ENCODE data around the gene PPM1H. TPM values are rescaled to one million over a fixed set of nuclear protein-coding genes. Genes with fewer than 3 reads are reported as not detected.

Gene PPM1H
- total RNA-seq, 1 donor from 2014 or later = 8.5 TPM

DNA sequence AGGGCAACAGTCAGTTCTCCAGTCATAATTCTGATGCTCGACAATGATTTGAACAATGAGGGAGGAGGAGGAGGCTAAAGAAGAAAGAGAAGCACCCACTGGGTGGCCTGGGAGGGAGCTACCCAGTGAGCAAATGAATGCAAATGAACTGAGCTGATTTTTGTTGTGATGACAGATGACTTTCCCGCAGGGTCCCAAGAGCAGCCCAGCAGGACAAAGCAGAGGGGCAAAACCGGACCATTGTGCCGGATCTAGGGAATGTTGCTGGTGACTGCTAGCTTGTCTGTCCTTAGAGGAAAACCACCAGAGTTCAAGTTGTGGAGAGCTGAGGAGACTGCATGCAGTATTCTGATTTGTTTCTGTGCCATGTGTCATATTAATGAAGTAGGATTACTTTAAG is 305.5 kb downstream of the PPM1H start:
- ATAC-seq (no peak), DNase-seq (no peak)
- intact Hi-C loops (cut with micrococcal nuclease) = no loop called here

- no peak for DNase-seq
- intact Hi-C loops (cut with micrococcal nuclease) = no loop called here
- no peak for ATAC-seq
Measured at GRCh38 chr12:62627181-62627580, 307.8 kb downstream of the PPM1H start.

DNA sequence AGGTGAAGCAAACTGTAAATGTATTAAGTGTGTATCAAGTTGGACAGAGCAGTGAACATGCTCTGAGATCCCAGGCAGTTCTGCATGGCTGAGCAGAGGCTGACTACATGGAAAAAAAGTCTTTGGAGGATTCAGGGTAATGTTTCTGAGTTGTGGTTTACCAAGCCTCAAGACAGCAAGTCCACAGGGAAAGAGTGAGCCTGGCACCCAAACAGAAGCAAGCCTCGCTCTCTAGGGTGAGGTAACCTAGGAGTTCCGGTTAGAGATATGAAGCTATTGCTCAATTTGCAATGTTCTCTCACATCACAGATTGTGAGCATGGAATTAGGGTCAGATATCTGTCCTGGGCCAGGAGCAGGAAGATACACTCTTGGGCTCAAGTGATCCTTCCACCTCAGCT is 309.7 kb downstream of the PPM1H start:
- intact Hi-C loops (cut with micrococcal nuclease) = no loop called here
- DNase-seq (peak; percentile 32), ATAC-seq (peak; percentile 77)

DNA sequence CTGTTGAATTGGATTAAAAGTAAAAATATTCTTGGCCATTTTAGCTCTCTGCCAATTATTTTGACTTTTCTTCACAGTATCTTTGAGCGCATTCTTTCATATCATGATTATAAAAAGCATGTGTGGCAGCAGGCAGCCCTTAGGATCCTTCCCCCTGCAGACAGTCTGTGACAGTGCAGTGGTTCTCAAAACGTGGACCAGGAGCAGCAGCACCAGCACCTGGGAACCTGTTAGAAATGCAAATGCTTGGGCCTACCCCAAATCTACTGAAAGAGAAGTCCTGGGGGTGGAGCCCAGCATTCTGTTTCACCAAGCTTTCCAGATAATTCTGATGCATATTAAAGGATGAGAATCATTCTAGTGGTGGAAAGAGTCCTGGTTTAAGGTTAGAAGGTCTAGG is 312.8 kb downstream of the PPM1H start:
- ATAC-seq = no peak
- no peak for DNase-seq

GRCh38 chr12:62621101-62621638 is 313.8 kb downstream of the PPM1H start:
- no peak for ATAC-seq
- DNase-seq = no peak
- intact Hi-C loops (cut with micrococcal nuclease) = no loop called here

More for the DNA sequence above, 312.8 kb downstream of the PPM1H start:
- intact Hi-C loops (cut with micrococcal nuclease) = no loop called here

DNA sequence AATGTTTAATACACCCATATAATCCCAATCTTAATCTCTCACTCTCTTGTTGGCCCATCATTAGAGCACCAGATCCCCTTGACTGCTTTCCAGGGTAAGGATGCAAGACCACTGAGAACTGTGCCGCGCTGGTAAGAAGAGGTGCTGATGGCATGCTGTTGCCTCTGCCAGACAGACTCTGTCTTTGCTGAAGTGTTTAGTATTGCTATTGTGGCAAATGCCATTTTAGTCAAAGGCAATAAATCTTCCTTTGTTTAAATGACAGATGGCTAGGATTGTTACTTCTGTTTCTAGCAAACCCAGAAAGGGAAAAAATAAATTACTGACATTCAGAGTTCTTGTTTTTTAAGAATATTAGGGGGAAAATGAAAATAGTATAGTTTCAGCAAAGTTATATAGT is 316.0 kb downstream of the PPM1H start:
- DNase-seq (no peak), ATAC-seq (no peak)
- intact Hi-C loops (cut with micrococcal nuclease) = no loop called here

DNA sequence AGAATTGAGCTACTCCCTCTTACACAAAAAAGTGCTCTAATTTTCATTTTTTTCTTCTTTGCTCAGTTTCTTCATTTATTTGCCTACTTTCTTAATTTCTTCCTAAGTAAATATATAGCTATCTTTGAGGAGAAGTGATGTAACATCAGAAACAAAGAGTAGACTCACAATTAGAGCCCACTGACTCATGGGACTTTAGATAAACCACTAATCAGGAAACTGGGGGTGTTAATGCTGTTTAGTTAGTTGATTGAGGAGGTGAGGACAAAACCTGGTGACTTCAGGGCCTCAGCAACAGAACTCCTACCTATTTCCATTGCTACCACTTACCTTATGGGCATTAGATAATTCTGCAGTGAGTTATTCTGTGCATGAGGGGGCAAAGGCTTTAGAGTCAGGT is 316.6 kb downstream of the PPM1H start:
- ATAC-seq (no peak), DNase-seq (no peak)
- intact Hi-C loops (cut with micrococcal nuclease) = no loop called here

GRCh38 chr12:62613081-62613480 is 321.9 kb downstream of the PPM1H start:
- intact Hi-C loops (cut with micrococcal nuclease) = no loop called here
- ATAC-seq (no peak), DNase-seq (no peak)

DNA sequence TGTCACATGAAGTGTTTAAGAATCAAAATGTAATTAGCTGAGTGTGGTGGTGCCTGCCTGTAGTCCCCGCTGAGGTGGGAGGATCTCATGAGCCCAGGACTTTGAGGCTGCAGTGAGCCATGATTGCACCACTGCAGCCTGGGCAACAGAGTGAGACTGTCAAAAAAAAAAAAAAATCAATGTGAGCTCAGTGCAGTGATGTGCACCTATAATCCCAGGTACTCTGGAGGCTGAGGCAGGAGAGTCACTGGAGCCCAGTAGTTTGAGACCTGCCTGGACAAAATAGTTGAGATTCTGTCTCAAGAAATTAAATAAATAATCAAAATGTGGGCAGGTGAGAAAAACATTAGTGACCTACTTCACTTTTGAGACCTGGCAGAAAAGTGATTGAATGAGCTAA is 328.3 kb downstream of the PPM1H start:
- ATAC-seq (no peak), DNase-seq (no peak)
- intact Hi-C loops (cut with micrococcal nuclease) = no loop called here

- DNase-seq (no peak), ATAC-seq (no peak)
- intact Hi-C loops (cut with micrococcal nuclease) = no loop called here
Measured at GRCh38 chr12:62605981-62606380, 329.0 kb downstream of the PPM1H start.

GRCh38 chr12:62604871-62605270 is 330.1 kb downstream of the PPM1H start:
- ATAC-seq (no peak), DNase-seq (no peak)
- intact Hi-C loops (cut with micrococcal nuclease) = no loop called here

DNA sequence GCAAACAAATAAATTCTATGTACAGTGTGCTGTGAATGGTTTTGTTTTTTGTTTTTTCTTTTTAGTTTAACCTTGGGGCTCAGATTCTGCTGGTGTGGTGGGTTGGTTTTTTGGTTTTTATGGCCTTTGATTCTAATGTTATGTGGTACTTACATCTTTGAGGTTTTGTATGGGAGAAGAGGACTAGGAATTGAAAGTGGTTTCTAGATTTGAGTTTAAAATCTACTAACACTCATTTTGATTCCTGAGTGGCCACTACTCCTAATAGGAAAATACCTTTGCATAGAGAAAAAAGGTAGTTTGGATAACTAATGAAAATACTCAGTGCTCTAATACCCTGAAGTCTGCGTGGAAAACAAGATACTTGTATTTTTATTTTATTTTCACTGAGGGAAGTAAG is 330.6 kb downstream of the PPM1H start:
- intact Hi-C loops (cut with micrococcal nuclease) = no loop called here
- DNase-seq (no peak), ATAC-seq (no peak)

DNA sequence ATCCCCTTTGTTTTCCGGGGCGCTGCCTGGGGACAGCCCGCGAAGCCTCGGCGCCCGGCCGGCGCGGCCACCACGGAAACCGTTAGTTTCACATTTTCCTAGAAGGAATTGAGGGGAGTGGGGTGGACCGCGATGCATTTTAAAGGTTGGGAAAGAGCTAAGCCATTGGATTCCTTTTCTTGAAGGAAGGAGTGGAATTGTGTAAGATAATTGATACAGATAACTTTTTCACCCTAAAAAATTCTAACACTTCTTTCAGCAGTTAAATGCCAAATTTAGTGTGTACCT is 331.2 kb downstream of the PPM1H start:
- DNase-seq (no peak), ATAC-seq (no peak)
- intact Hi-C loops (cut with micrococcal nuclease) = no loop called here

DNA sequence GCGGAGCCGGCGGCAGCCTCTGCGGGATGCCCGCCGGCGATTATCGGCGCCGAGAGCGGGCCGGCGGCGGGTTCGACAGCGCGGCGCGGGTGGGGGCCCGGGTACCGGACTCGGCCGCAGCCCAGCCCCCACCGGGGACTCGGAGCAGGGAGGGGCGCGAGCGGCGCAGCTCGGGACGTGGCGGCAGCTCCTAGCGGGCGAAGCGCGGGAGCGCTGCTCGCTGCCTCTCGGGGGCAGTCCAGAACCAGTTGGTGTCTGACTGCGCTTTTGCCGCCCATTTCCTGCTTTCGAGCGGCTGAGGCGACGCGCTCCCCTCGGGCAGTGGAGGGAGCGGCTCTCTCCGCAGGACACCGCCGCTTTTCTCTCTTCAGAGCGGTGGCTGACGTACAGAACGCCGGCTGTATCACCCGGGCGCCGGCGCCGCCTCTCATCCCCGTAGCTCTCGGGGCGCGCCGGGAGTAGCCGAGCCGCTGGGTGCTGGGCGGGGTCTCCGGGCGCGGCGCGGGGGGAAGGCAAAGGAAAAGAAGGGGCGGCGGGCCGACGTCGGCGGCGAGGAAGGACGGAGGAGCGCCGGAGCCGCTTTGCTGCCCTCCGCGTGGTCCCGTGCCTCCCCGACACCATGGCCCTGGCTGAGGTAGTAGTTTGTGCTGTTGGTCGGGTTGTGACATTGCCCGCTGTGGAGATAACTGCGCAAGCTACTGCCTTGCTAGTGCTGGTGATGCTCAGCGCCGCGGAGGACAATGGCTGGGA is 331.7 kb downstream of the PPM1H start:
- DNase-seq (peak; percentile 93), ATAC-seq (peak; percentile 95)
- intact Hi-C loops (cut with micrococcal nuclease) = no loop called here

- peak; percentile 94 for DNase-seq
- intact Hi-C loops (cut with micrococcal nuclease) = no loop called here
- ATAC-seq = peak; percentile 90
Measured at GRCh38 chr12:62602255-62603060, 332.5 kb downstream of the PPM1H start.

- ATAC-seq = no peak
- intact Hi-C loops (cut with micrococcal nuclease) = no loop called here
- DNase-seq = no peak
Measured at GRCh38 chr12:62601765-62602164, 333.2 kb downstream of the PPM1H start.

- intact Hi-C loops (cut with micrococcal nuclease) = no loop called here
- ATAC-seq = no peak
- no peak for DNase-seq
Measured at GRCh38 chr12:62599854-62600437, 335.0 kb downstream of the PPM1H start.

DNA sequence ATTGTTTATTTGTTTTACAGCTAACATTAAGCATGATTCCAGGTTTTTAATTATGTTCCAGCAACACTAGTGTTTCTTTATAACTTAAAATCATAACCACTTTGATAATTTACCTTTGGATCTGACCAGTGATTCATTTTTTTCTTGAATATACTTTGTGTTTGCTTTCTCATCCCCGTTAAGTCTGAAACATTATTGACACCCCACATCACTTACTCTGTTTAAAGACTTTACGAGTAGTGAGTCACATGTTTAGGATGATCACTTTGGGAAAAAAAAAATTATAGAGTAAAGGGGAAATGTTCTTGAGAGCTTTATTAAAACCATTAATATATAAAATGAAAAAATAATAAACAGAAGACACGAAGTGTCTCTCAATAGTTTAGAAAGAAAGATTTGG is 336.1 kb downstream of the PPM1H start:
- intact Hi-C loops (cut with micrococcal nuclease) = no loop called here
- ATAC-seq (no peak), DNase-seq (no peak)

DNA sequence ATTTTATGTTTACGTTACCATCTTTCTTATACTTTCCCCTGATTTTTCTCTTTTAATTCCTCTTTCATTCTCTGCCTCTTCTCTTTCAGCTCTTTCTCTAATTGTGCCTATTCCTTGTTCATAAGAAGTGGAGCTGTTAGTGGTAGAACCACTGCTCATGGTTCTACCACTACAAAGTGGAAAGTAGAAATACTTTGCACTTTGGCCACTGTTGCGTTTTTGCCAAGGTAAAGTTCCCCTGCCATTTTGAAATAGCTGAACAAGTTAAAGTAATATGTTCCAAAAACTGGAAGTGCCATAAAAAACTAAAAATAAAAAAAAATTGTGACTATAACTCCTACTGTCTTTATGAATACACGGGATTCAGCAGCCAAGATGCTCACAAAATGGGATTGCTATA is 337.7 kb downstream of the PPM1H start:
- ATAC-seq = no peak
- intact Hi-C loops (cut with micrococcal nuclease) = no loop called here

More for the DNA sequence above, 337.7 kb downstream of the PPM1H start:
- DNase-seq = no peak
